HG03571 (cell line): ENCODE measurements around the gene MED17.

Experiments
- ATAC-seq: cut with Tn5 transposase; IDR thresholded peaks from one replicate; pipeline ENCODE4 v1.9.1; 2021; ENCODE audit not compliant: unreplicated experiment

Gene MED17

GRCh38 chr11:93846411-93846810 lies 62.3 kb downstream of the MED17 start:
- no peak for ATAC-seq

GRCh38 chr11:93849201-93849600 lies 65.1 kb downstream of the MED17 start:
- ATAC-seq: no peak

- ATAC-seq: no peak
Measured at GRCh38 chr11:93849751-93850593, 65.9 kb downstream of the MED17 start.

GRCh38 chr11:93850594-93851018 lies 66.5 kb downstream of the MED17 start, which contains the start of gene VSTM5:
Gene VSTM5, minus strand, starts transcription at chr11:93850618. Its CDS starts 116 bp downstream, at chr11:93850502.
- ATAC-seq: no peak

- ATAC-seq: no peak
Measured at GRCh38 chr11:93852242-93852641, 68.2 kb downstream of the MED17 start.

- no peak for ATAC-seq
Measured at GRCh38 chr11:93857413-93858120, 73.5 kb downstream of the MED17 start.

- no peak for ATAC-seq
Measured at GRCh38 chr11:93858121-93858775, 74.2 kb downstream of the MED17 start.

GRCh38 chr11:93861808-93862207 lies 77.7 kb downstream of the MED17 start:
- no peak for ATAC-seq
